GM12878 (cell line): Measurements from ENCODE around the gene NDUFA11. TPM values are rescaled to one million over a fixed set of nuclear protein-coding genes. Genes with fewer than 3 reads are reported as not detected.

Experiments used
- ATAC-seq: fragments of 200-7000 bp; cut with Tn5 transposase; 3 replicates; pipeline ENCODE4 v1.9.1; 2020; ENCODE audit warnings: mild to moderate bottlenecking, moderate library complexity
- BruUV-seq: library from RNA; stranded (reverse); fragments of 400-500 nt; replicated peaks from 2 replicates; lab custom pipeline; 2021; lab: Mats Ljungman, UMichigan
- CTCF ChIA-PET: fragments of 300-600 bp; sonication (Branson Sonifier 250); formaldehyde crosslinking; extraction: SDS; loops from one replicate; lab custom pipeline; 2021; ENCODE audit warnings: inconsistent platforms; lab: Yijun Ruan, JAX
- POLR2A ChIA-PET: fragments of 350-600 bp; formaldehyde crosslinking; extraction: SDS; loops from one replicate; lab custom pipeline; 2021; ENCODE audit warnings: inconsistent platforms; lab: Charles Lee
- RAD21 ChIA-PET: fragments of 300-600 bp; sonication (Branson Sonifier 250); formaldehyde crosslinking; loops from one replicate; lab custom pipeline; 2023; ENCODE audit warnings: antibody characterized with exemption; ENCODE audit not compliant: unreplicated experiment; lab: Charles Lee
- SMC1A ChIA-PET: fragments of 300-600 bp; sonication (Branson Sonifier 250); formaldehyde crosslinking; loops from one replicate; lab custom pipeline; 2023; ENCODE audit not compliant: unreplicated experiment, uncharacterized antibody; lab: Charles Lee
- DNase-seq: peaks from one replicate; pipeline ENCODE4 v3.0.0-alpha.2; 2011; ENCODE audit warnings: low read depth, low spot score
- FAIRE-seq: peaks from 3 replicates; lab custom pipeline; 2011; peaks lifted over from hg19 to GRCh38; lab: Jason Lieb, UNC
- H2AFZ ChIP-seq: 2 replicates; pipeline ENCODE4 v1.6.0; 2011; ENCODE audit warnings: low read depth, low read length, control low read depth; ENCODE audit not compliant: control insufficient read depth
- H3K27ac ChIP-seq: 2 replicates; pipeline ENCODE4 v1.5.1; 2011; ENCODE audit warnings: control low read depth; ENCODE audit not compliant: control insufficient read depth, insufficient read depth
- H3K27me3 ChIP-seq, 2 experiments: replicated peaks in 1 of 2; 2 replicates each; pipeline versions ENCODE4 v1.6.0 to v1.6.1; 2011; ENCODE audit warnings: low read length in 1 of 2; ENCODE audit not compliant: control insufficient read depth in 2 of 2, insufficient read depth in 2 of 2
- H3K36me3 ChIP-seq, 2 experiments: 2 replicates each; pipeline ENCODE4 v1.5.1; 2011; ENCODE audit warnings: low read length in 1 of 2; ENCODE audit not compliant: control insufficient read depth in 2 of 2, insufficient read depth in 2 of 2
- H3K4me1 ChIP-seq: 2 replicates; pipeline ENCODE4 v1.6.1; 2011; ENCODE audit warnings: mild to moderate bottlenecking, low read length, moderate library complexity, mixed read lengths; ENCODE audit not compliant: control insufficient read depth, insufficient read depth
- H3K4me2 ChIP-seq: 2 replicates; pipeline ENCODE4 v1.6.0; 2011; ENCODE audit warnings: control low read depth; ENCODE audit not compliant: control insufficient read depth, insufficient read depth
- H3K4me3 ChIP-seq: fragments of 200-600 bp; sonication (generic); 2 replicates; pipeline ENCODE4 v1.5.1; 2016
- H3K79me2 ChIP-seq: 2 replicates; pipeline ENCODE4 v1.6.0; 2011; ENCODE audit warnings: low read length; ENCODE audit not compliant: control insufficient read depth, insufficient read depth
- H3K9ac ChIP-seq: 2 replicates; pipeline ENCODE4 v1.8.0; 2011; ENCODE audit warnings: low read length, control low read depth, mixed read lengths; ENCODE audit not compliant: control insufficient read depth, insufficient read depth
- H3K9me3 ChIP-seq: replicated peaks from 3 replicates; pipeline ENCODE4 v1.5.1; 2011; ENCODE audit warnings: mild to moderate bottlenecking, low read length; ENCODE audit not compliant: control insufficient read depth, insufficient read depth
- H4K20me1 ChIP-seq: 2 replicates; pipeline ENCODE4 v1.6.0; 2011; ENCODE audit not compliant: control insufficient read depth, insufficient read depth
- ELK1 ChIP-seq: IDR thresholded peaks from 2 replicates; pipeline ENCODE4 v1.6.1; 2012; ENCODE audit warnings: low read depth, low read length, improper control_type of control experiment
- GATAD2B ChIP-seq: fragments of 450-650 bp; conservative IDR thresholded peaks from 2 replicates; pipeline ENCODE4 v1.6.1; 2017; ENCODE audit warnings: low read depth, mild to moderate bottlenecking, moderate library complexity
- HDAC6 ChIP-seq: fragments of 200-600 bp; sonication (generic); IDR thresholded peaks from one replicate; pipeline ENCODE4 v1.8.0; 2017; ENCODE audit warnings: antibody characterized with exemption; ENCODE audit not compliant: unreplicated experiment
- HSF1 ChIP-seq: fragments of 150-350 bp; IDR thresholded peaks from 2 replicates; pipeline ENCODE4 v1.6.1; 2014; ENCODE audit warnings: mild to moderate bottlenecking, low read depth, low read length
- KDM1A ChIP-seq: fragments of 200-600 bp; sonication (generic); IDR thresholded peaks from 2 replicates; pipeline ENCODE4 v1.6.1; 2016; ENCODE audit warnings: borderline replicate concordance
- MEF2A ChIP-seq: IDR thresholded peaks from 2 replicates; pipeline ENCODE4 v1.6.1; 2011; ENCODE audit warnings: low read depth, mild to moderate bottlenecking, low read length, moderate library complexity; ENCODE audit not compliant: insufficient read depth
- POLR2AphosphoS5 ChIP-seq: IDR thresholded peaks from 2 replicates; pipeline ENCODE4 v1.6.1; 2011; ENCODE audit warnings: mild to moderate bottlenecking, low read length, inconsistent platforms
- POU2F2 ChIP-seq: IDR thresholded peaks from 3 replicates; pipeline ENCODE4 v1.6.1; 2011; ENCODE audit warnings: low read depth, mild to moderate bottlenecking, low read length, borderline replicate concordance
- RAD51 ChIP-seq: fragments of 450-650 bp; IDR thresholded peaks from 2 replicates; pipeline ENCODE4 v1.6.1; 2016; ENCODE audit warnings: moderate library complexity, mild to moderate bottlenecking, inconsistent platforms
- RBBP5 ChIP-seq: fragments of 200-600 bp; sonication (generic); conservative IDR thresholded peaks from 2 replicates; pipeline ENCODE4 v1.6.1; 2016
- RFX5 ChIP-seq: IDR thresholded peaks from 2 replicates; pipeline ENCODE4 v1.6.1; 2011; ENCODE audit warnings: low read depth, low read length, improper control_type of control experiment
- SMAD5 ChIP-seq: IDR thresholded peaks from 2 replicates; pipeline ENCODE4 v1.6.1; 2016; ENCODE audit warnings: antibody characterized with exemption, low read depth
- USF2 ChIP-seq: IDR thresholded peaks from 2 replicates; pipeline ENCODE4 v1.6.1; 2011; ENCODE audit warnings: low read depth, low read length, improper control_type of control experiment, borderline replicate concordance
- WGBS: methylation state at CpG from one replicate; pipeline ENCODE4 v1.1.6; 2016; ENCODE audit warnings: low lambda C conversion rate; ENCODE audit not compliant: insufficient replicate concordance, insufficient coverage; ENCODE audit errors: missing lambda C conversion rate; 5-methylcytosine and 5-hydroxymethylcytosine counted together
- in situ Hi-C: fragments of 300-500 bp; cut with MboI; formaldehyde crosslinking; loops from 9 replicates; pipeline ENCODE4 v1.14.3; 2018; ENCODE audit warnings: mixed read lengths
- intact Hi-C: fragments of 100-400 bp; cut with micrococcal nuclease; formaldehyde crosslinking; loops from one replicate; pipeline ENCODE4 v1.14.2; 2022; ENCODE audit not compliant: unreplicated experiment
- polyA plus RNA-seq, 11 experiments: library from polyadenylated mRNA; depleted of rRNA in 4 of 11; unstranded in 6 of 11; stranded (reverse) in 5 of 11; fragments of >200 nt; fragmentation: Nextera tagmentation in 4 of 11; fragmentation: Illumina TruSeq in 1 of 11; extraction: Ambion mirVana in 4 of 11; extraction: Trizol in 1 of 11; gene quantifications; 1 replicate in 1 of 11; 2 replicates in 10 of 11; pipeline versions ENCODE4 v1.2.1 to v1.2.3, GENCODE V29; 2011 to 2016; ENCODE audit warnings: inconsistent platforms in 2 of 11, missing spikeins in 2 of 11, low read depth in 1 of 11
- total RNA-seq, 4 experiments: library from RNA; depleted of rRNA in 3 of 4; stranded (reverse); fragments of >200 nt in 3 of 4; fragmentation: Illumina TruSeq in 1 of 4; extraction: Trizol in 1 of 4; gene quantifications; 2 replicates each; pipeline versions ENCODE4 v1.2.1 to v1.2.3, GENCODE V29; 2013 to 2021
- TF ChIP-seq, protein P1 (sequence below): IDR thresholded peaks from 2 replicates; pipeline ENCODE4 v1.6.1; 2011; ENCODE audit warnings: borderline replicate concordance, low read depth, mild to moderate bottlenecking, moderate library complexity, low read length; ENCODE audit not compliant: insufficient read depth, poor library complexity, severe bottlenecking

The NDUFA11 gene
- total and polyA plus RNA-seq, 10 of the 15 experiments (the other 5 are each of a cell fraction or from before 2014, with no cell fraction given) = 108 to 600 (median 289) TPM

DNA sequence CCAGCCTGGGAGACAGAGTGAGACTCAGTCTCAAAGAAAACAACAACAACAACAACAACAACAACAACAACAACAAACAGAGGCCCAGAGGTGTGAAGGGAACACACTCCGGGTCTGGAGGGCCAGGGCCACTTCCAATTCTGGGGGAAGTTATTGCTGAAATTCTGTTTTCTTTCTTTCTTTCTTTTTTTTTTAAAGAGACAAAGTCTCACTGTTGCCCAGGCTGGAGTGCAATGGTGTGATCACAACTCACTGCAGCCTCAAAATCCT is 7.0 kb upstream of the NDUFA11 start (continued):
- TF ChIP-seq, protein P1, sequence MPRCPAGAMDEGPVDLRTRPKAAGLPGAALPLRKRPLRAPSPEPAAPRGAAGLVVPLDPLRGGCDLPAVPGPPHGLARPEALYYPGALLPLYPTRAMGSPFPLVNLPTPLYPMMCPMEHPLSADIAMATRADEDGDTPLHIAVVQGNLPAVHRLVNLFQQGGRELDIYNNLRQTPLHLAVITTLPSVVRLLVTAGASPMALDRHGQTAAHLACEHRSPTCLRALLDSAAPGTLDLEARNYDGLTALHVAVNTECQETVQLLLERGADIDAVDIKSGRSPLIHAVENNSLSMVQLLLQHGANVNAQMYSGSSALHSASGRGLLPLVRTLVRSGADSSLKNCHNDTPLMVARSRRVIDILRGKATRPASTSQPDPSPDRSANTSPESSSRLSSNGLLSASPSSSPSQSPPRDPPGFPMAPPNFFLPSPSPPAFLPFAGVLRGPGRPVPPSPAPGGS = no peak
- TF ChIP-seq HDAC6 (no peak), GATAD2B (no peak), MEF2A (no peak), RFX5 (no peak), RBBP5 (no peak), ELK1 (no peak), RAD51 (no peak), USF2 (no peak)
- TF ChIP-seq, all 136 proteins: peak for 0

DNA sequence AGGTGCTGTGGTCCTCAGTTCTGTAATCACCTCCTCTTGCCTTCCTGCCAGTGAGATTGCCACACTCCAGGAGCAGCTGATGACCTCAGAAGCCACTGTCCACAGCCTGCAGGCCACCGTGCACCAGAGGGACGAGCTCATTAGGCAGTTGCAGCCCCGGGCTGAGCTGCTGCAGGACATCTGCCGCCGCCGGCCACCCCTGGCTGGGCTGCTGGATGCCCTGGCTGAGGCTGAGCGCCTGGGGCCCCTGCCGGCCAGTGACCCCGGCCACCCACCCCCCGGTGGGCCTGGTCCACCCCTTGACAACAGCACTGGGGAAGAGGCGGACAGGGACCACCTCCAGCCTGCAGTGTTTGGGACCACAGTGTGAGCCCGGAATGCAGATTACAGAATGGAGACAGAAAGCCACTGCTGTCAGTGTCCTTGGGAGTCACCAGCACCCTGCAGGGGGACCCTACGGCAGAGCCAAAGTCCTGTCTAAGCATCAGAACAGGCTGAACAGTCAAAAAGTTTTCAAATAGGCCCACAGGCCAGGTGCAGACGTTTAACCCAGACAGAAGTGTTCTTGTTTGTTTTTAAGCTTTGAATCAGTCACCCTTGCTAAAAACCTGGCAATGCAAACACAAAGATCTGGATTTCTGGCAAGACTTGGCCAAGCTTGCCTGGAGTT is 5.3 kb upstream of the NDUFA11 start:
- in situ Hi-C loops (no loop called here), intact Hi-C loops (no loop called here)
- Histone ChIP-seq H3K27ac (no peak overlapping the region), H3K27me3 (no peaks in the 10 kb centered on the region), H3K9me3 (no peaks in the 10 kb centered on the region), H3K4me2 (no peak overlapping the region), H3K79me2 (no peaks in the 10 kb centered on the region), H3K9ac (no peak overlapping the region), H3K4me1 (peaks cover 3% of the 10 kb centered on the region; the same call in 1 of the 2 replicates), H2AFZ (no peak overlapping the region), H3K4me3 (no peak overlapping the region), H4K20me1 (no peaks in the 10 kb centered on the region), H3K36me3 (no peaks in the 10 kb centered on the region; a peak in 2 of 4 replicates)
- 89% methylated on average over 13 of the region's 14 CpGs for WGBS
- TF ChIP-seq POU2F2 (no peak), KDM1A (no peak), SMAD5 (no peak), HSF1 (no peak), POLR2AphosphoS5 (no peak)
- DNase-seq = no peak
- no TSS peak for BruUV-seq
- no peak for ATAC-seq
- CTCF ChIA-PET = interaction anchor here (2.6 kb wide), 1 partner anchor 59 kb away, joined by 8 read pairs; no protein-coding TSS in a partner anchor
- SMC1A ChIA-PET = no interaction called here
- no peak for FAIRE-seq
- POLR2A ChIA-PET = no interaction called here
- RAD21 ChIA-PET = no interaction called here
